Measurements from ENCODE around the gene MAP7D3.
"Not testable (repeated sequence)": the region's sequence is repeated elsewhere in the genome, so short reads cannot be mapped to it uniquely, and the experiment has no call there.

MAP7D3 gene

DNA sequence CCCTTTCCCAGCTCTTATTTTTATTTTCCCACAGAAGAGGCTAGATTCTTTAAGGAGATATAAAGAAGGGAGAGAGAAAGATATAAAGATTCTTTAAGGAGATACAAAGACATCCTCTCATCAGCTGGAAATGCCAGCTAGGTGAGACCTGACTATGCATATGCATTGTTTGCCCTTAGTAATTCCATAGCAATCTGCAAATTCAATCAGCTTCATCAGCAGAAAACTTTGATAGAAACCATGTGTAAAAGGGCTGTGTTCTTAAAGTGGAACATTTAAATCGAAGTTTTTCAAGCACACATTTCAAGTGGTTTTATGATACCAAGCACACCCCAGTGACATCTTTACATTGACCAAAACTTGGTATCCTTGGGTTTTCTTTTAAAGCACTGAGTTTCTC is 79.8 kb downstream of the MAP7D3 start:
- DNase-seq = no peak

DNA sequence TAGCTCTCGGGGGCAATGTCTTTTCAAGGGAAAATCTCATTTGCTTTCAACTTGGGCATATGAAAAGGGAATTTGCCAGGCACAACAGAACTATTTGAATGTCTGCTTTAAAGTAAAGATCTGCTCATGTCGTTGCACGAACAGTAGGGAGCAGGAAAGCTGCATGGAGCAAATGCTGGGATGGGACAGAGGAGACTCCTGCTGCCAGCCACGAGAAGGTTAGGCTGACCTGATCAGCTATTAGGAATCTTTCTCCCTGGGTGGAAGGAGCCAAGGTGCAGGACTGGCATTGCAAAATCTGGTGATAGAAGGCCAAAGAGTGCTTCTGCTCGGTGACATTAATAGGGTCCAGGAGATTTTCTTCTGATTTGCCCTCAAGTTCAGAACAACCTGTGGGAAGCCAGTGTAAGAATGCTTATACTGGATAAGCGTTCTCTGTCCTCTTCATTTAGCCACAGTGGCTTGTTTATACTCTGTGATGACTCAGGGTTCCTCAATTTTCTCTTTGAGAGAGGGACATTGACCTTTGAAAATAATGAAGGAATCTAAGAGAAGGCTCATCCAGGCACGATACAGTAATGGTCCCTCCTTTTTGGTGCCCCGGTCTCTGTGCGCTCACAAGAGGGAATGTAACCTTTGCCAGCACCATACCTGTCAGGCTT is 80.9 kb downstream of the MAP7D3 start:
- no peak for DNase-seq

DNA sequence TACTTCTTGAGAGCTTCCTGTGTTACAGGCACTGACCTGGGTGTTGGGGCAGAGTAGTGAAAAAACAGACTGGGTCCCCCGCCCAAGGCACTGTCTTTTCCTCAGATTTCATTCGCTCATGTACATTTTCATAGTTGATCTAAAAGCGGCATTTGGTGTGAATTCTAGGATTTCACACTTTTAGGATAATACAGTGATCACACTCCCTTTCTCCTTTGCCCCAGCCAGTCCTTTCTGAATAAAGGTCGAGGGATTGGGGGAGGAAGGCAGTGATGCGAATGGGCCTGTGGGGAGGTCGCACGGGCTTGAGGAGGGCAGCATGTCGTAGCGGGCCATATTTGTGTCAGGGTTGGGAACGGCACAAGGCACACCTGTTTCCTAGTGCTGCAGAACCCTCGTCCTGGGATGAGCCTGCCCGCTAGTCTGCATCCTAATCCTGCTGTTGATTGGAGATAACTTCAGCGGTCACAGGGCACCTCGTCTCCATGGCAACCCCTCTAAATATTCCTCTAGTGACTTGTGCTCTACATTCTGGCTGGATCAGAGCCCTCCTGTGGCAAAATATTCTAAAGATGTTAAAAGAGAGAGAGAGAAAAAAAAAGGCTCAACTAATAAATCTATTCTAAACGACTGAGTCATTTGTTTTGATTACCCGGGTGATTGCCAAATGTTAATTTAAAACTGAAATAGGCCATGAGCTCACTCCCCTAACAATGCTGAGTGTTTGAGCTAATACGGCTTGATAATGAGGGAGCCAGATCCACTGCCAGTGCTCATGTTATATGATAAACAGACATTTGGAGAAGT is 82.1 kb downstream of the MAP7D3 start:
- DNase-seq = no peak

DNA sequence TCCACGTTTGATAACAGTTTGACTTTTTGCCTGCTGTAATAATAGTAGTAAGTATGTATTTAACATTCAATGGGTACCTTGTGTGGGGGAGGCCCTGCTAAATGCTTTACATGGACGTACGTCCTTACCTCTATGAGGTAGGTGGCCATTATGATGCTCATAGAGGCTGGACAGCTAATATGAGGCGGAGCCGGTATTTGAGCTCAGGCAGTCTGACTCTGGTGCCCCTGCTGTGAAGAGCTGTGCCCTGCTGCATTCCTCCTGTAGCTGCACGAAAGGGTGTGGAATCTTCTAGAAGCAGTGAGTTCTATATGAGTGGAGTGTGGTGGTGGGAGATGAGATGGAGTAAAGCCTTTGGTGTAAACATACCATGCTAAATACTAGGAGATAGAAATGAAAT is 83.2 kb downstream of the MAP7D3 start:
- DNase-seq = not testable (repeated sequence)

- DNase-seq = no peak
These were observed 84.9 kb downstream of the MAP7D3 start for GRCh38 chrX:136166221-136166855.

DNA sequence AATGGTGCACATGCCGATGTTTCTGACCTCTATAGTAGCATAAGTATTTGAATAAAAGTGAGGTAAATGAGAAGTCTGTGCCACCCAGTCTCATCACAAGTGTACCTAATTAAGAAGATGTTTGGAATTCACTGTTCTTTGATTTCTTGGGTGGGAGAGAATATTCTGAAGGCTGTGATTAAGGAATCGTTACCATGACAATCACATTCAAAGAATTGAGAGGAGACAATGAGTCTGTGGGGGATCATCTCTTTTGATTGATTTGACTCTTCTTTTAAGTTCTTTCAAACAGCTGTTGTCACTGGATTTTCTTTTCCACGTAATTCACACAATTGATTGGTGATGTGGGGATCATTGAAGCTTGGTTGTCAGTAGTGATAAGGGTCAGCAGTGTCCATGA is 85.8 kb downstream of the MAP7D3 start:
- no peak for DNase-seq

DNA sequence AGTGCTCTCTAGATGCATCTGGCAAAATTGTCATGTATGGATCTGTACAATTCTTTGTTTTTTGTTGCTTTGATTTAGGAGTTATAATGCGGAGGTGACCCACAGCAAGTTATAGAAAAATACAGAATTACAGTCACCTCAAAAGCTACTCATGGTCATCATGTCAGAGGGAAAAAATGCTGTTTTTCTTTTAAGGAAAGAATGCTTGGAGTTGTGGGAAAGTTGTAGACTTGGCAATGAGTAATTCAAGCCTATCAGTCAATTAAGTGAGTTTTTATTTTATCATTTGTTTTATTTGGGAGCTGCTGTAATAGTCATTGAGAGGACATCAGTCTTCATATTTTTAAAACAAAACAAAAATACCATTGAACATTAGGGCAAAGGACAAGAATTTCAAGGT is 87.5 kb downstream of the MAP7D3 start:
- DNase-seq = no peak

Measured in activated gamma-delta T cell (primary cell).